ENCODE data around the gene ATF6B.
A peak's percentile ranks its signal among the peaks of the same experiment; 100 is the strongest.

ATF6B gene

DNA sequence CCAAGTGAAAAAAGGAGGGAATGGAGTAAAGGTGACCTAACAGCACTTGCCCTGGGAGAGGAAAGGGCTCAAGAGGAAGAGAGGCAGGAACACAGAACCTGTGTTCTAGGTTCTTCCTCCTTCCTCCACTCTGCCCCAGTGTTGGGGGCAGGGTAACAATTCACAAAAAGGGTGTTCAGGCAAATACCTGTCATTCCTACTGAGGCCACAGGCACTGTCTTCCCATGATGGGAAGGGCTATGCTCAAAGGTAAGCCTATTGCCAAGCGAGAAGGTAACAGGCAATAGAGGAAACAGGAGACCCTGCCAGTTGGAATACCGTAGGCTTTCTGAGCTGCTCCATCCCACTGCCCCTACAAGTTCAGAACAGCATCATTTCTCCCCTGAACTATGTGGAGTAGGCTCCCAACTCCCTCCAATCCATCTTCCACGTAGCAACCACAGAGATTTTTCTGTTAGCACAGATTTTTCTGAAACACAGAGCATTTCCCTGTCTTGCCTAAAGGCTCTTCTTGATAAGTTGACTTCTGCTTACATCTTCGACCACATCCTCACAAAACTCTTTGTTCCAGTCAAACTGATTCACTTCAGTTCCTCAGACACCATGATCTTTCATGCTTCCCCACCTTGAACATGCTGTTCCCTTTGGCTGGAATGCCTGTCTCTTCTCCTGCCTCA lies 45.1 kb upstream of the ATF6B start:
- no peak for DNase-seq
- Histone ChIP-seq H3K36me3 (ENCODE audit: control insufficient read depth in 4 of 4, insufficient read depth in 4 of 4, low read length in 3 of 4) (peaks cover 6 to 32% (median 21%) of the 10 kb centered on the region in 4 experiments), H3K4me1 (ENCODE audit: control extremely low read depth in 1 of 4, control insufficient read depth in 4 of 4, insufficient read depth in 4 of 4, low read length in 3 of 4) (peaks cover 15 to 42% (median 32%) of the 10 kb centered on the region in 4 experiments), H3K27ac (ENCODE audit: insufficient read depth in 1 of 2, low read depth in 1 of 2, low read length in 2 of 2, poor library complexity in 1 of 2, severe bottlenecking in 2 of 2) (peak overlapping the region in 1 of 2 experiments; percentile 28), H3K27me3 (replicated peaks in 2 of 5; ENCODE audit: control insufficient read depth in 4 of 5, insufficient read depth in 5 of 5, low read length in 4 of 5) (no peaks in the 10 kb centered on the region), H3K9me3 (ENCODE audit: control extremely low read depth in 1 of 5, control insufficient read depth in 4 of 5, insufficient read depth in 2 of 5, low read depth in 1 of 5, low read length in 4 of 5) (no peaks in the 10 kb centered on the region), H3K4me3 (ENCODE audit: control insufficient read depth in 1 of 7, extremely low read depth in 1 of 7, insufficient read depth in 4 of 7, low read depth in 2 of 7, low read length in 6 of 7) (no peak overlapping the region)
- ChIA-PET CTCF (interaction anchor here (1.0 to 1.1 kb wide), 2 partner anchors 9 to 18 kb away, joined by 3 read pairs; partner anchors contain the start of gene EGFL8), POLR2A (no interaction called here)
- WGBS (ENCODE audit: insufficient coverage), result 81% methylated on average over 4 of the region's 4 CpGs

GRCh38 chr6:32171234-32171633 lies 43.2 kb upstream of the ATF6B start:
- WGBS (ENCODE audit: insufficient coverage), result 100% methylated on average over 6 of the region's 6 CpGs
- no peak for DNase-seq

GRCh38 chr6:32170294-32170693 lies 42.2 kb upstream of the ATF6B start:
- ChIA-PET POLR2A (no interaction called here), CTCF (interaction anchor here (0.8 to 1.9 kb wide), 5 partner anchors 9 to 23 kb away, joined by 3 to 7 read pairs (median 3); partner anchors contain the start of gene GPSM3)
- Histone ChIP-seq H3K4me1 (ENCODE audit: control extremely low read depth in 1 of 4, control insufficient read depth in 4 of 4, insufficient read depth in 4 of 4, low read length in 3 of 4) (peaks cover 3 to 22% (median 12%) of the 10 kb centered on the region in 4 experiments), H3K27me3 (replicated peaks in 2 of 5; ENCODE audit: control insufficient read depth in 4 of 5, insufficient read depth in 5 of 5, low read length in 4 of 5) (no peaks in the 10 kb centered on the region), H3K4me3 (ENCODE audit: control insufficient read depth in 1 of 7, extremely low read depth in 1 of 7, insufficient read depth in 4 of 7, low read depth in 2 of 7, low read length in 6 of 7) (no peak overlapping the region), H3K9me3 (ENCODE audit: control extremely low read depth in 1 of 5, control insufficient read depth in 4 of 5, insufficient read depth in 2 of 5, low read depth in 1 of 5, low read length in 4 of 5) (no peaks in the 10 kb centered on the region), H3K36me3 (ENCODE audit: control insufficient read depth in 4 of 4, insufficient read depth in 4 of 4, low read length in 3 of 4) (peaks cover 13 to 58% (median 34%) of the 10 kb centered on the region in 4 experiments), H3K27ac (ENCODE audit: insufficient read depth in 1 of 2, low read depth in 1 of 2, low read length in 2 of 2, poor library complexity in 1 of 2, severe bottlenecking in 2 of 2) (no peak overlapping the region)
- WGBS (ENCODE audit: insufficient coverage), result 97% methylated on average over 6 of the region's 11 CpGs
- no peak for DNase-seq

More at GRCh38 chr6:32171234-32171633, 43.2 kb upstream of the ATF6B start:
- H3K9me3 ChIP-seq (ENCODE audit: control extremely low read depth in 1 of 5, control insufficient read depth in 4 of 5, insufficient read depth in 2 of 5, low read depth in 1 of 5, low read length in 4 of 5), result no peaks in the 10 kb centered on the region
- no peak overlapping the region for H3K27ac ChIP-seq (ENCODE audit: insufficient read depth in 1 of 2, low read depth in 1 of 2, low read length in 2 of 2, poor library complexity in 1 of 2, severe bottlenecking in 2 of 2)
- no peak overlapping the region for H3K4me3 ChIP-seq (ENCODE audit: control insufficient read depth in 1 of 7, extremely low read depth in 1 of 7, insufficient read depth in 4 of 7, low read depth in 2 of 7, low read length in 6 of 7)
- H3K36me3 ChIP-seq (ENCODE audit: control insufficient read depth in 4 of 4, insufficient read depth in 4 of 4, low read length in 3 of 4), result peaks cover 10 to 50% (median 34%) of the 10 kb centered on the region in 4 experiments
- ChIA-PET CTCF (interaction anchor here (1.6 kb wide), 1 partner anchor 13 kb away, joined by 3 read pairs; no protein-coding TSS in a partner anchor), POLR2A (no interaction called here)
- no peaks in the 10 kb centered on the region for H3K27me3 ChIP-seq (replicated peaks in 2 of 5; ENCODE audit: control insufficient read depth in 4 of 5, insufficient read depth in 5 of 5, low read length in 4 of 5)
- peaks cover 5 to 28% (median 19%) of the 10 kb centered on the region in 4 experiments for H3K4me1 ChIP-seq (ENCODE audit: control extremely low read depth in 1 of 4, control insufficient read depth in 4 of 4, insufficient read depth in 4 of 4, low read length in 3 of 4)

DNA sequence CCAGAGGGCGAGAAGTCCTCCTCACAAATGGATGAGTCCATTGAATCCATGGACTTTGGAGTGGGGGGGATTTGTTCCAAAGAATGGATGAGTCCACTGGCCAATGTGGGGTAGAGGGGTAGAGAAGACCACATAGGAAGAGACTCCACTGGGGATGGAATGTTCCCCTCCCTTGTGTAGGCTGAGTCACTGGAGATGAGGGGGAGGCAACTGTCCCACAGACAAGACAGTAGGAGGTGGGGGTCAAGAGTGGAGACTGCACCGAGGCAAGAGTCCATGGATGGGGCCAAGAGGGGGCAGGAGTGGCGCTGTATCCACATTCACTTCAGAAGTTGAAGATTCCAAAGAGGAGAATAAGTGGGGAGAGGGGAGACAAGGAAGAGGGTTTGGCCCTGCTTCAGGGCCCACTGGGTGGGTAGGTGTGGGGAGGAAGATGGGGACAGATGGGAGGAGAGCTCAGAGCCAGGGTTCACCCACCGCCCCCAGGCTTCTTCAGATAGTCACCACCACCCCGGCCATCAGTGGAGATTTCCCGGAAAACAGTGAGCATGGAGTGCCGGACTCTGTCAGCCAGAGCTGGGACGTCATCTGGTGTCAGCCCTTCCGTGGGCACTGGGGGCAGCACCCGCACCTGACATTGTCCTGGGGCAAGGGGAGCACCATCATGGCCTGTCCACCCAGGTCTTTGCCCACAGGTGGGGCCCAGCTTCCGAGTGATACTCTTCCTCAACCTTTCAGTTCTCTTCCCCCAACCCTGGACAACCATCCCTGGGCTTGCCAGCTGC lies 41.0 kb upstream of the ATF6B start:
- no peaks in the 10 kb centered on the region for H3K27me3 ChIP-seq (replicated peaks in 2 of 5; ENCODE audit: control insufficient read depth in 4 of 5, insufficient read depth in 5 of 5, low read length in 4 of 5)
- no peak overlapping the region for H3K4me3 ChIP-seq (ENCODE audit: control insufficient read depth in 1 of 7, extremely low read depth in 1 of 7, insufficient read depth in 4 of 7, low read depth in 2 of 7, low read length in 6 of 7)
- ChIA-PET CTCF (interaction anchor here (0.9 to 1.9 kb wide), 6 partner anchors 10 to 38 kb away, joined by 3 to 7 read pairs (median 4); partner anchors contain the start of genes FKBPL and GPSM3), POLR2A (no interaction called here)
- no peak for DNase-seq
- WGBS (ENCODE audit: insufficient coverage), result 98% methylated on average over 10 of the region's 11 CpGs
- peak overlapping the region in 1 of 2 experiments; percentile 74 for H3K27ac ChIP-seq (ENCODE audit: insufficient read depth in 1 of 2, low read depth in 1 of 2, low read length in 2 of 2, poor library complexity in 1 of 2, severe bottlenecking in 2 of 2)
- peaks cover 0 to 12% (median 5%) of the 10 kb centered on the region in 4 experiments for H3K4me1 ChIP-seq (ENCODE audit: control extremely low read depth in 1 of 4, control insufficient read depth in 4 of 4, insufficient read depth in 4 of 4, low read length in 3 of 4)
- H3K36me3 ChIP-seq (ENCODE audit: control insufficient read depth in 4 of 4, insufficient read depth in 4 of 4, low read length in 3 of 4), result peaks cover 13 to 64% (median 40%) of the 10 kb centered on the region in 4 experiments
- H3K9me3 ChIP-seq (ENCODE audit: control extremely low read depth in 1 of 5, control insufficient read depth in 4 of 5, insufficient read depth in 2 of 5, low read depth in 1 of 5, low read length in 4 of 5), result no peaks in the 10 kb centered on the region

DNA sequence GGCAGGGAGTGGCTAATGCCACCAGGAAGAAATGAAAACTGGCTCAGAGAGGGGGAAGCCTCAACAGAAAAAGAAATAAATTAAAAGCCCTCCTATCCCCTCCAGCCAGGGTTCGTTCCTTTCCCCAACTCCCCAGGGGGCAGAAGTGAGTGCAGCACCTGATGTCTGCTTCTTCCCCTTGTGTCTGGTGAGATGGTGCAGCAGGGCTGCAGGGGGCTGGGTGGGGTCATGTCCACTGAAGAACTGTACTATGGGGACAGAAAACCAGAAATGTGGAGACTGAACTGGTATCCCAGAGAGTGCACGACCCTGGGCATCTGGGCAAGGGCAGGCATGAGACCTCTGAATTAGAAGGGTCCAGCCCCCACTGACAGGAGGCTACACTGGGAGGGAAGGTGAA lies 40.3 kb upstream of the ATF6B start:
- Histone ChIP-seq H3K27ac (ENCODE audit: insufficient read depth in 1 of 2, low read depth in 1 of 2, low read length in 2 of 2, poor library complexity in 1 of 2, severe bottlenecking in 2 of 2) (peak overlapping the region in 1 of 2 experiments; percentile 74), H3K36me3 (ENCODE audit: control insufficient read depth in 4 of 4, insufficient read depth in 4 of 4, low read length in 3 of 4) (peaks cover 13 to 68% (median 44%) of the 10 kb centered on the region in 4 experiments), H3K9me3 (ENCODE audit: control extremely low read depth in 1 of 5, control insufficient read depth in 4 of 5, insufficient read depth in 2 of 5, low read depth in 1 of 5, low read length in 4 of 5) (no peaks in the 10 kb centered on the region), H3K4me1 (ENCODE audit: control extremely low read depth in 1 of 4, control insufficient read depth in 4 of 4, insufficient read depth in 4 of 4, low read length in 3 of 4) (peaks cover 0 to 6% (median 3%) of the 10 kb centered on the region in 4 experiments), H3K27me3 (replicated peaks in 2 of 5; ENCODE audit: control insufficient read depth in 4 of 5, insufficient read depth in 5 of 5, low read length in 4 of 5) (no peaks in the 10 kb centered on the region), H3K4me3 (ENCODE audit: control insufficient read depth in 1 of 7, extremely low read depth in 1 of 7, insufficient read depth in 4 of 7, low read depth in 2 of 7, low read length in 6 of 7) (no peak overlapping the region)
- 57% methylated on average over 2 of the region's 2 CpGs for WGBS (ENCODE audit: insufficient coverage)
- no peak for DNase-seq
- CTCF ChIA-PET, result interaction anchor here (1.0 kb wide), 1 partner anchor 15 kb away, joined by 3 read pairs; no protein-coding TSS in a partner anchor
- POLR2A ChIA-PET, result no interaction called here

- no CpG with 5 or more reads among the region's 6 CpGs for WGBS (ENCODE audit: insufficient coverage)
- H3K4me1 ChIP-seq (ENCODE audit: control extremely low read depth in 1 of 4, control insufficient read depth in 4 of 4, insufficient read depth in 4 of 4, low read length in 3 of 4), result peaks cover 0 to under 1% (median under 1%) of the 10 kb centered on the region in 4 experiments
- no peak for DNase-seq
- POLR2A ChIA-PET, result no interaction called here
- no peaks in the 10 kb centered on the region for H3K27me3 ChIP-seq (replicated peaks in 2 of 5; ENCODE audit: control insufficient read depth in 4 of 5, insufficient read depth in 5 of 5, low read length in 4 of 5)
- H3K4me3 ChIP-seq (ENCODE audit: control insufficient read depth in 1 of 7, extremely low read depth in 1 of 7, insufficient read depth in 4 of 7, low read depth in 2 of 7, low read length in 6 of 7), result no peak overlapping the region
- CTCF ChIA-PET, result no interaction called here
- no peaks in the 10 kb centered on the region for H3K9me3 ChIP-seq (ENCODE audit: control extremely low read depth in 1 of 5, control insufficient read depth in 4 of 5, insufficient read depth in 2 of 5, low read depth in 1 of 5, low read length in 4 of 5)
- H3K36me3 ChIP-seq (ENCODE audit: control insufficient read depth in 4 of 4, insufficient read depth in 4 of 4, low read length in 3 of 4), result peaks cover 13 to 73% (median 49%) of the 10 kb centered on the region in 4 experiments
- H3K27ac ChIP-seq (ENCODE audit: insufficient read depth in 1 of 2, low read depth in 1 of 2, low read length in 2 of 2, poor library complexity in 1 of 2, severe bottlenecking in 2 of 2), result peak overlapping the region in 1 of 2 experiments; percentile 77
Measured at GRCh38 chr6:32167761-32168262, 39.8 kb upstream of the ATF6B start.

Measured in common myeloid progenitor, CD34-positive (primary cell).